HEK293 (cell line): Measurements from ENCODE around the gene MAP1B.

Experiments used
- CTCF ChIA-PET: fragments of 350-600 bp; formaldehyde crosslinking; extraction: SDS; loops from one replicate; lab custom pipeline; 2021; ENCODE audit warnings: antibody characterized with exemption; lab: Yijun Ruan, JAX
- POLR2A ChIA-PET: fragments of 300-600 bp; formaldehyde crosslinking; extraction: SDS; loops from one replicate; lab custom pipeline; 2020; ENCODE audit warnings: antibody characterized with exemption, inconsistent platforms; lab: Yijun Ruan, JAX
- H3K27ac ChIP-seq: fragments of 200-500 bp; sonication (Bioruptor generic); 2 replicates; pipeline ENCODE4 v1.5.1; 2014; ENCODE audit warnings: low read depth, low read length, control low read depth, inconsistent platforms; ENCODE audit errors: extremely low read depth
- H3K36me3 ChIP-seq, 2 experiments: fragments of 200-500 bp in 1 of 2; sonication (Bioruptor generic) in 1 of 2; 1 replicate in 1 of 2; 2 replicates in 1 of 2; pipeline ENCODE4 v1.5.1; 2014 to 2017; ENCODE audit warnings: inconsistent platforms in 2 of 2, low read length in 2 of 2; ENCODE audit not compliant: control insufficient read depth in 2 of 2, insufficient read depth in 1 of 2
- H3K4me1 ChIP-seq: fragments of 200-500 bp; sonication (Bioruptor generic); 2 replicates; pipeline ENCODE4 v1.5.1; 2014; ENCODE audit warnings: mild to moderate bottlenecking, low read length, inconsistent platforms; ENCODE audit not compliant: control insufficient read depth, insufficient read depth
- H3K4me3 ChIP-seq: 2 replicates; pipeline ENCODE4 v1.5.1; 2011; ENCODE audit warnings: low read depth, mild to moderate bottlenecking, control low read depth, low read length, moderate library complexity
- H3K9me3 ChIP-seq: fragments of 200-500 bp; sonication (Bioruptor generic); 2 replicates; pipeline ENCODE4 v1.5.1; 2014; ENCODE audit warnings: low read depth, low read length, inconsistent platforms; ENCODE audit not compliant: control insufficient read depth, insufficient read depth
- KLF16 ChIP-seq: fragments of 450-650 bp; formaldehyde crosslinking; IDR thresholded peaks from 2 replicates; pipeline ENCODE4 v1.5.1; 2017; ENCODE audit warnings: missing biosample characterization, missing genetic modification characterization
- SP2 ChIP-seq: fragments of 450-650 bp; formaldehyde crosslinking; IDR thresholded peaks from 2 replicates; pipeline ENCODE4 v1.5.1; 2016; ENCODE audit warnings: missing biosample characterization, missing genetic modification characterization
- ZBTB8A ChIP-seq: fragments of 450-650 bp; formaldehyde crosslinking; IDR thresholded peaks from 2 replicates; pipeline ENCODE4 v1.5.1; 2016; ENCODE audit warnings: missing biosample characterization, missing genetic modification characterization
- ZNF112 ChIP-seq: fragments of 450-650 bp; formaldehyde crosslinking; IDR thresholded peaks from 2 replicates; pipeline ENCODE4 v1.5.0; 2017; ENCODE audit warnings: missing biosample characterization, missing genetic modification characterization
- ZNF133 ChIP-seq: fragments of 450-650 bp; formaldehyde crosslinking; IDR thresholded peaks from 2 replicates; pipeline ENCODE4 v1.5.1; 2016; ENCODE audit warnings: missing biosample characterization, missing genetic modification characterization
- ZNF2 ChIP-seq: fragments of 450-650 bp; formaldehyde crosslinking; IDR thresholded peaks from 2 replicates; pipeline ENCODE4 v1.5.1; 2016; ENCODE audit warnings: missing biosample characterization, missing genetic modification characterization
- ZNF211 ChIP-seq: fragments of 450-650 bp; formaldehyde crosslinking; IDR thresholded peaks from 2 replicates; pipeline ENCODE4 v1.5.1; 2016; ENCODE audit warnings: low read depth, missing biosample characterization, missing genetic modification characterization
- ZNF324 ChIP-seq: fragments of 450-650 bp; formaldehyde crosslinking; IDR thresholded peaks from 2 replicates; pipeline ENCODE4 v1.5.1; 2016; ENCODE audit warnings: missing biosample characterization, missing genetic modification characterization
- ZNF426 ChIP-seq: fragments of 450-650 bp; formaldehyde crosslinking; IDR thresholded peaks from 2 replicates; pipeline ENCODE4 v1.5.1; 2017; ENCODE audit warnings: missing biosample characterization, missing genetic modification characterization, mild to moderate bottlenecking, inconsistent platforms, moderate library complexity
- ZNF529 ChIP-seq: fragments of 450-650 bp; formaldehyde crosslinking; IDR thresholded peaks from 2 replicates; pipeline ENCODE4 v1.5.1; 2017; ENCODE audit warnings: missing genetic modification characterization, missing biosample characterization; ENCODE audit not compliant: insufficient replicate concordance
- ZNF610 ChIP-seq: fragments of 450-650 bp; formaldehyde crosslinking; IDR thresholded peaks from 2 replicates; pipeline ENCODE4 v1.5.1; 2016; ENCODE audit warnings: missing biosample characterization, missing genetic modification characterization, borderline replicate concordance
- ZNF621 ChIP-seq: fragments of 450-650 bp; formaldehyde crosslinking; IDR thresholded peaks from 2 replicates; pipeline ENCODE4 v1.5.1; 2017; ENCODE audit warnings: missing biosample characterization, missing genetic modification characterization
- ZNF626 ChIP-seq: fragments of 450-650 bp; sonication (Bioruptor Pico); formaldehyde crosslinking; IDR thresholded peaks from 2 replicates; pipeline ENCODE4 v1.5.1; 2018; ENCODE audit warnings: missing biosample characterization, missing genetic modification characterization, inconsistent platforms
- TF ChIP-seq, protein P1 (sequence below): fragments of 450-650 bp; formaldehyde crosslinking; IDR thresholded peaks from 2 replicates; pipeline ENCODE4 v1.5.1; 2016; ENCODE audit warnings: missing biosample characterization, missing genetic modification characterization
- TF ChIP-seq, protein P2 (sequence below): fragments of 450-650 bp; formaldehyde crosslinking; IDR thresholded peaks from 2 replicates; pipeline ENCODE4 v1.5.1; 2017; ENCODE audit warnings: missing biosample characterization, missing genetic modification characterization
- TF ChIP-seq, protein P3 (sequence below): fragments of 450-650 bp; formaldehyde crosslinking; IDR thresholded peaks from 2 replicates; pipeline ENCODE4 v1.5.1; 2016; ENCODE audit warnings: missing biosample characterization, missing genetic modification characterization
- TF ChIP-seq, protein P4 (sequence below): fragments of 450-650 bp; formaldehyde crosslinking; IDR thresholded peaks from 2 replicates; pipeline ENCODE4 v1.5.1; 2017; ENCODE audit warnings: missing biosample characterization, missing genetic modification characterization
- TF ChIP-seq, protein P5 (sequence below): fragments of 450-650 bp; formaldehyde crosslinking; IDR thresholded peaks from 2 replicates; pipeline ENCODE4 v1.5.0; 2017; ENCODE audit warnings: missing biosample characterization, missing genetic modification characterization, borderline replicate concordance
- TF ChIP-seq, protein P6 (sequence below): fragments of 450-650 bp; formaldehyde crosslinking; IDR thresholded peaks from 2 replicates; pipeline ENCODE4 v1.5.1; 2016; ENCODE audit warnings: missing biosample characterization, missing genetic modification characterization, low read depth
- TF ChIP-seq, protein P7 (sequence below): fragments of 450-650 bp; formaldehyde crosslinking; IDR thresholded peaks from 2 replicates; pipeline ENCODE4 v1.5.1; 2016; ENCODE audit warnings: missing biosample characterization, missing genetic modification characterization, borderline replicate concordance

The MAP1B gene

DNA sequence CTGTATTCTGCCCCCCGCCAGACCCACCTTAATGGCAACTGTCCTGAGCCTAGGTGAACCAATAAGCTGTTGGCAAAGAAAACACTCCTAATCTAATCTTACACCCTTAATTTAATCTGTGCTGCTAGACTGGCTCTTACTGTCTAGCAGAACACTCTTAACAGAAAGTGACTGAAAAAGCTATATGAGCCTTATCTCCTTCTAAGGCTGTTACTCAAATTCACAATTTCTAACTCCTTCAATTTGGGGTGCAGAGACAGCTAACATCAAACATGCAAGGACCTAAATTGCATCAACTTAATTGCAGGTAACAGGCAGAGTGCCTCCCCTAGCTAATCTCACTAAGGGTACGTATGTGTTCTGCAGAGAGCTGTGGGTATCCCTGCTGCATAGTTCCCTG, 49.5 kb upstream of the MAP1B start:
- no peaks in the 10 kb centered on the region for H3K9me3 ChIP-seq
- no peaks in the 10 kb centered on the region for H3K36me3 ChIP-seq
- no peak overlapping the region for H3K4me3 ChIP-seq
- ChIA-PET CTCF (interaction anchor here (1.0 kb wide), 1 partner anchor 274 kb away, joined by 3 read pairs; no protein-coding TSS in a partner anchor), POLR2A (no interaction called here)
- H3K27ac ChIP-seq = no peak overlapping the region
- TF ChIP-seq ZNF211 (tag by site-specific recombination) = no peak
- TF ChIP-seq, protein P1, sequence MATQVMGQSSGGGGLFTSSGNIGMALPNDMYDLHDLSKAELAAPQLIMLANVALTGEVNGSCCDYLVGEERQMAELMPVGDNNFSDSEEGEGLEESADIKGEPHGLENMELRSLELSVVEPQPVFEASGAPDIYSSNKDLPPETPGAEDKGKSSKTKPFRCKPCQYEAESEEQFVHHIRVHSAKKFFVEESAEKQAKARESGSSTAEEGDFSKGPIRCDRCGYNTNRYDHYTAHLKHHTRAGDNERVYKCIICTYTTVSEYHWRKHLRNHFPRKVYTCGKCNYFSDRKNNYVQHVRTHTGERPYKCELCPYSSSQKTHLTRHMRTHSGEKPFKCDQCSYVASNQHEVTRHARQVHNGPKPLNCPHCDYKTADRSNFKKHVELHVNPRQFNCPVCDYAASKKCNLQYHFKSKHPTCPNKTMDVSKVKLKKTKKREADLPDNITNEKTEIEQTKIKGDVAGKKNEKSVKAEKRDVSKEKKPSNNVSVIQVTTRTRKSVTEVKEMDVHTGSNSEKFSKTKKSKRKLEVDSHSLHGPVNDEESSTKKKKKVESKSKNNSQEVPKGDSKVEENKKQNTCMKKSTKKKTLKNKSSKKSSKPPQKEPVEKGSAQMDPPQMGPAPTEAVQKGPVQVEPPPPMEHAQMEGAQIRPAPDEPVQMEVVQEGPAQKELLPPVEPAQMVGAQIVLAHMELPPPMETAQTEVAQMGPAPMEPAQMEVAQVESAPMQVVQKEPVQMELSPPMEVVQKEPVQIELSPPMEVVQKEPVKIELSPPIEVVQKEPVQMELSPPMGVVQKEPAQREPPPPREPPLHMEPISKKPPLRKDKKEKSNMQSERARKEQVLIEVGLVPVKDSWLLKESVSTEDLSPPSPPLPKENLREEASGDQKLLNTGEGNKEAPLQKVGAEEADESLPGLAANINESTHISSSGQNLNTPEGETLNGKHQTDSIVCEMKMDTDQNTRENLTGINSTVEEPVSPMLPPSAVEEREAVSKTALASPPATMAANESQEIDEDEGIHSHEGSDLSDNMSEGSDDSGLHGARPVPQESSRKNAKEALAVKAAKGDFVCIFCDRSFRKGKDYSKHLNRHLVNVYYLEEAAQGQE = no peak
- TF ChIP-seq, protein P2, sequence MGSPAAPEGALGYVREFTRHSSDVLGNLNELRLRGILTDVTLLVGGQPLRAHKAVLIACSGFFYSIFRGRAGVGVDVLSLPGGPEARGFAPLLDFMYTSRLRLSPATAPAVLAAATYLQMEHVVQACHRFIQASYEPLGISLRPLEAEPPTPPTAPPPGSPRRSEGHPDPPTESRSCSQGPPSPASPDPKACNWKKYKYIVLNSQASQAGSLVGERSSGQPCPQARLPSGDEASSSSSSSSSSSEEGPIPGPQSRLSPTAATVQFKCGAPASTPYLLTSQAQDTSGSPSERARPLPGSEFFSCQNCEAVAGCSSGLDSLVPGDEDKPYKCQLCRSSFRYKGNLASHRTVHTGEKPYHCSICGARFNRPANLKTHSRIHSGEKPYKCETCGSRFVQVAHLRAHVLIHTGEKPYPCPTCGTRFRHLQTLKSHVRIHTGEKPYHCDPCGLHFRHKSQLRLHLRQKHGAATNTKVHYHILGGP (tag by site-specific recombination) = no peak
- TF ChIP-seq, protein P3, sequence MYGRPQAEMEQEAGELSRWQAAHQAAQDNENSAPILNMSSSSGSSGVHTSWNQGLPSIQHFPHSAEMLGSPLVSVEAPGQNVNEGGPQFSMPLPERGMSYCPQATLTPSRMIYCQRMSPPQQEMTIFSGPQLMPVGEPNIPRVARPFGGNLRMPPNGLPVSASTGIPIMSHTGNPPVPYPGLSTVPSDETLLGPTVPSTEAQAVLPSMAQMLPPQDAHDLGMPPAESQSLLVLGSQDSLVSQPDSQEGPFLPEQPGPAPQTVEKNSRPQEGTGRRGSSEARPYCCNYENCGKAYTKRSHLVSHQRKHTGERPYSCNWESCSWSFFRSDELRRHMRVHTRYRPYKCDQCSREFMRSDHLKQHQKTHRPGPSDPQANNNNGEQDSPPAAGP (tag by site-specific recombination) = no peak
- TF ChIP-seq, protein P4, sequence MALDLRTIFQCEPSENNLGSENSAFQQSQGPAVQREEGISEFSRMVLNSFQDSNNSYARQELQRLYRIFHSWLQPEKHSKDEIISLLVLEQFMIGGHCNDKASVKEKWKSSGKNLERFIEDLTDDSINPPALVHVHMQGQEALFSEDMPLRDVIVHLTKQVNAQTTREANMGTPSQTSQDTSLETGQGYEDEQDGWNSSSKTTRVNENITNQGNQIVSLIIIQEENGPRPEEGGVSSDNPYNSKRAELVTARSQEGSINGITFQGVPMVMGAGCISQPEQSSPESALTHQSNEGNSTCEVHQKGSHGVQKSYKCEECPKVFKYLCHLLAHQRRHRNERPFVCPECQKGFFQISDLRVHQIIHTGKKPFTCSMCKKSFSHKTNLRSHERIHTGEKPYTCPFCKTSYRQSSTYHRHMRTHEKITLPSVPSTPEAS (tag by site-specific recombination) = no peak
- TF ChIP-seq, protein P5, sequence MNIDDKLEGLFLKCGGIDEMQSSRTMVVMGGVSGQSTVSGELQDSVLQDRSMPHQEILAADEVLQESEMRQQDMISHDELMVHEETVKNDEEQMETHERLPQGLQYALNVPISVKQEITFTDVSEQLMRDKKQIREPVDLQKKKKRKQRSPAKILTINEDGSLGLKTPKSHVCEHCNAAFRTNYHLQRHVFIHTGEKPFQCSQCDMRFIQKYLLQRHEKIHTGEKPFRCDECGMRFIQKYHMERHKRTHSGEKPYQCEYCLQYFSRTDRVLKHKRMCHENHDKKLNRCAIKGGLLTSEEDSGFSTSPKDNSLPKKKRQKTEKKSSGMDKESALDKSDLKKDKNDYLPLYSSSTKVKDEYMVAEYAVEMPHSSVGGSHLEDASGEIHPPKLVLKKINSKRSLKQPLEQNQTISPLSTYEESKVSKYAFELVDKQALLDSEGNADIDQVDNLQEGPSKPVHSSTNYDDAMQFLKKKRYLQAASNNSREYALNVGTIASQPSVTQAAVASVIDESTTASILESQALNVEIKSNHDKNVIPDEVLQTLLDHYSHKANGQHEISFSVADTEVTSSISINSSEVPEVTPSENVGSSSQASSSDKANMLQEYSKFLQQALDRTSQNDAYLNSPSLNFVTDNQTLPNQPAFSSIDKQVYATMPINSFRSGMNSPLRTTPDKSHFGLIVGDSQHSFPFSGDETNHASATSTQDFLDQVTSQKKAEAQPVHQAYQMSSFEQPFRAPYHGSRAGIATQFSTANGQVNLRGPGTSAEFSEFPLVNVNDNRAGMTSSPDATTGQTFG = no peak
- TF ChIP-seq SP2 (tag by site-specific recombination) = no peak
- no peak for TF ChIP-seq ZNF426 (tag by site-specific recombination)
- TF ChIP-seq, protein P6, sequence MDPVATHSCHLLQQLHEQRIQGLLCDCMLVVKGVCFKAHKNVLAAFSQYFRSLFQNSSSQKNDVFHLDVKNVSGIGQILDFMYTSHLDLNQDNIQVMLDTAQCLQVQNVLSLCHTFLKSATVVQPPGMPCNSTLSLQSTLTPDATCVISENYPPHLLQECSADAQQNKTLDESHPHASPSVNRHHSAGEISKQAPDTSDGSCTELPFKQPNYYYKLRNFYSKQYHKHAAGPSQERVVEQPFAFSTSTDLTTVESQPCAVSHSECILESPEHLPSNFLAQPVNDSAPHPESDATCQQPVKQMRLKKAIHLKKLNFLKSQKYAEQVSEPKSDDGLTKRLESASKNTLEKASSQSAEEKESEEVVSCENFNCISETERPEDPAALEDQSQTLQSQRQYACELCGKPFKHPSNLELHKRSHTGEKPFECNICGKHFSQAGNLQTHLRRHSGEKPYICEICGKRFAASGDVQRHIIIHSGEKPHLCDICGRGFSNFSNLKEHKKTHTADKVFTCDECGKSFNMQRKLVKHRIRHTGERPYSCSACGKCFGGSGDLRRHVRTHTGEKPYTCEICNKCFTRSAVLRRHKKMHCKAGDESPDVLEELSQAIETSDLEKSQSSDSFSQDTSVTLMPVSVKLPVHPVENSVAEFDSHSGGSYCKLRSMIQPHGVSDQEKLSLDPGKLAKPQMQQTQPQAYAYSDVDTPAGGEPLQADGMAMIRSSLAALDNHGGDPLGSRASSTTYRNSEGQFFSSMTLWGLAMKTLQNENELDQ (tag by site-specific recombination) = no peak
- TF ChIP-seq ZNF324 (tag by site-specific recombination) = no peak
- TF ChIP-seq ZNF621 = no peak
- TF ChIP-seq ZBTB8A (tag by site-specific recombination) = no peak
- TF ChIP-seq ZNF626 = no peak
- no peak for TF ChIP-seq ZNF529 (tag by site-specific recombination)
- TF ChIP-seq ZNF133 = no peak
- no peak for TF ChIP-seq ZNF610 (tag by site-specific recombination)
- no peak for TF ChIP-seq ZNF2 (tag by site-specific recombination)
- TF ChIP-seq KLF16 (tag by site-specific recombination) = no peak
- TF ChIP-seq, protein P7, sequence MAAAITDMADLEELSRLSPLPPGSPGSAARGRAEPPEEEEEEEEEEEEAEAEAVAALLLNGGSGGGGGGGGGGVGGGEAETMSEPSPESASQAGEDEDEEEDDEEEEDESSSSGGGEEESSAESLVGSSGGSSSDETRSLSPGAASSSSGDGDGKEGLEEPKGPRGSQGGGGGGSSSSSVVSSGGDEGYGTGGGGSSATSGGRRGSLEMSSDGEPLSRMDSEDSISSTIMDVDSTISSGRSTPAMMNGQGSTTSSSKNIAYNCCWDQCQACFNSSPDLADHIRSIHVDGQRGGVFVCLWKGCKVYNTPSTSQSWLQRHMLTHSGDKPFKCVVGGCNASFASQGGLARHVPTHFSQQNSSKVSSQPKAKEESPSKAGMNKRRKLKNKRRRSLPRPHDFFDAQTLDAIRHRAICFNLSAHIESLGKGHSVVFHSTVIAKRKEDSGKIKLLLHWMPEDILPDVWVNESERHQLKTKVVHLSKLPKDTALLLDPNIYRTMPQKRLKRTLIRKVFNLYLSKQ (tag by site-specific recombination) = no peak
- no peak for TF ChIP-seq ZNF112 (tag by site-specific recombination)
- no peaks in the 10 kb centered on the region for H3K4me1 ChIP-seq
